AG10803 (cell line): ENCODE measurements around the gene HTT.

Source experiments
- DNase-seq: peaks from one replicate; pipeline ENCODE4 v3.0.0; 2010; ENCODE audit warnings: low read depth
- H3K4me3 ChIP-seq: 2 replicates; pipeline ENCODE4 v1.5.1; 2011; ENCODE audit warnings: mild to moderate bottlenecking, low read length, control low read depth
- TF ChIP-seq, protein P1 (sequence below): conservative IDR thresholded peaks from 2 replicates; pipeline ENCODE4 v1.5.1; 2011; ENCODE audit warnings: mild to moderate bottlenecking, low read length, control low read depth, inconsistent platforms

Gene HTT

DNA sequence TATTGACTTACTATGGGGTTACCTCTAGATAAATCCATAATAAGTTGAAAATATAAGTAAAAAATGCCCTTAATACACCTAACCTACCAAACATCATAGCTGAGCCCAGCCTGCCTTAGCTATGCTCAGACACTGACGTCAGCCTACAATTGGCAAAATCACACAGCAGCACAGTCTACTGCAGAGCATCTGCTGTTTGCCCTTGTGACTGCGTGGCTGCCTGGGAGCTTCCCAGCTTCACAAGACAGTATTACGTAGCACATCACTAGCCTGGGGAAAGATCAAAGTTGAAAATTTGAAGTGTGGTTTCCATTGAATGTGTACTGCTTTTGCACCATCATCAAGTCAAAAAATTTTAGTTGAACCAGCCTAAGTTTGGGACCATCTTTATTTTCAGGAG, 8.9 kb upstream of the HTT start:
- no peak overlapping the region for H3K4me3 ChIP-seq
- TF ChIP-seq, protein P1, sequence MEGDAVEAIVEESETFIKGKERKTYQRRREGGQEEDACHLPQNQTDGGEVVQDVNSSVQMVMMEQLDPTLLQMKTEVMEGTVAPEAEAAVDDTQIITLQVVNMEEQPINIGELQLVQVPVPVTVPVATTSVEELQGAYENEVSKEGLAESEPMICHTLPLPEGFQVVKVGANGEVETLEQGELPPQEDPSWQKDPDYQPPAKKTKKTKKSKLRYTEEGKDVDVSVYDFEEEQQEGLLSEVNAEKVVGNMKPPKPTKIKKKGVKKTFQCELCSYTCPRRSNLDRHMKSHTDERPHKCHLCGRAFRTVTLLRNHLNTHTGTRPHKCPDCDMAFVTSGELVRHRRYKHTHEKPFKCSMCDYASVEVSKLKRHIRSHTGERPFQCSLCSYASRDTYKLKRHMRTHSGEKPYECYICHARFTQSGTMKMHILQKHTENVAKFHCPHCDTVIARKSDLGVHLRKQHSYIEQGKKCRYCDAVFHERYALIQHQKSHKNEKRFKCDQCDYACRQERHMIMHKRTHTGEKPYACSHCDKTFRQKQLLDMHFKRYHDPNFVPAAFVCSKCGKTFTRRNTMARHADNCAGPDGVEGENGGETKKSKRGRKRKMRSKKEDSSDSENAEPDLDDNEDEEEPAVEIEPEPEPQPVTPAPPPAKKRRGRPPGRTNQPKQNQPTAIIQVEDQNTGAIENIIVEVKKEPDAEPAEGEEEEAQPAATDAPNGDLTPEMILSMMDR = no peak
- DNase-seq = no peak

DNA sequence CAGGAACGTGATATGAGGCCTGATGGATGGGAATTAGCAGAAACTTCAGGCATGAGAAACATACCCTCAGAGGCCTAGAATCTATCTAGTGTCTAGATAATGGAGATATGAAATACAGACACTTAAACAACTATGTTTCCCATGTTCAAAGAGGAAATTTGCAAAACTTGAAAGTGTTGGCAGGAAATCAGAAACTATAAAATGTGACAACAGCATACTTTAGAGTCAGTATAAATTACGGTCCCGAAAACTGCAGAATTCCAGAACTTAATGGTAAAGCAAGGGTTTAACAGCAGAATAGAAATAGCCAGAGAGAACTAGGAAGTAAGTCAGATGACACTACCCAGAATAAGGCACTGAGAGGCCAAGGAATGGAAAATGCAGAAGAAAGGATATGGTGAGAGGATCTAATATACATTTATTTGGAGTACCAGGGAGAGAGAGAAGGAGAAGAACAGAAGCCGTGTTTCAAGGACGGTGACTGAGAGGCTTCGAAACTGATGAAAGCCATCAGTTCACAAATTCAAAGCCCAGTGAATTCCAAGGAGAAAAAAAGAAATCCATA, 7.6 kb upstream of the HTT start:
- DNase-seq = no peak
- no peak overlapping the region for H3K4me3 ChIP-seq
- TF ChIP-seq, protein P1 = no peak

DNA sequence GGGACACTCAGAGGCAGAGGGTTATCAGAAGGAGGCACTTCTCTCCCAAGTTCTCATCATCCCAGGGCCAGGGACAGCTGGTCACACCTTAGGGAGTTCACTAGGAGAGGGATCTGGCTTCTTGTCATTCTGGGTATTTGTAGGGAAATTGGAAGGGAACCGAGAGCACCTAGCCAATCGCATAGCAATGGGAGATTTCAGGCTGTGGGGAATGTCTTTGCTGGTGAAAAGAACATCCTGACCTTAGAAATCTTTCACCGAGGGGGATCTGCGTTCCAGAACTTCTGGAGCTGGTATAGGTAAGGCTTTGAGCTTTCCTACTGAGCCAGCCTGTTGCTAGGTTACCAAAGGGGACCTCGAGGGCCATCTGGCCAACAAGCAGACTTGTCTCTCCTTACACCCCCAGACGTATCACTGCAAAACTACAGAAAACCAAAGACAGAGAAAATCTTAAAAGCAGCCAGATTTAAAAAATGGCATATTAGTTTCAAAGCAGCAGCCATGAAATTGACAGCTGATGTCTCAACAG, 6.9 kb upstream of the HTT start:
- TF ChIP-seq, protein P1 = no peak
- no peak for DNase-seq
- no peak overlapping the region for H3K4me3 ChIP-seq

DNA sequence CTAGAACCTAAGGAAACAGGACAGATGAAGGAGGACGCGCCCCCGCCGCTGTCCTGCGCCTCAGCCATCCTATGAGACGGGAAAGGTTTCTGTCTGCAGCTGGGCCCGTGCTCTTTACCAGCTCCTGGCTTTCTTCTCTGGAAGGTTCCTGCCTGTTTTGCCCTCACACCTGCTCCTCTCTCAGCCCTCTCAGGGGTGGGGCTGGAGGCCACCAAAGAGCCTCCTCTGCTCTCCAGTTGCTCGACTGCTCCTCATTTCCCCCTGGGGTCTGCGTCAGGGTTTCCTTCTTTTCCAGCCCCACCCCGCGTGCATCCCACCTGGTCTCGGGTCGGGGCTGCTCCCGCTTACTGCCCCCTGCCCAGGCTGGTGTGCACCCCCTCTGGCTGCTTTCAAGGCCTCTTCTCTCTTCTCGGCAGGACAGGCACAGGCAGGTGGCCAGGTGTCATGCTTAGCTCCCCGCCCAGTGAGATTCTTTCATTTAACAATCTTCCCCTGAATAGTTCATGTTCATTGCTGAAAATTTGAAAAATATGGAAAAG, 4.8 kb upstream of the HTT start:
- TF ChIP-seq, protein P1 = no peak
- H3K4me3 ChIP-seq = no peak overlapping the region
- no peak for DNase-seq

DNA sequence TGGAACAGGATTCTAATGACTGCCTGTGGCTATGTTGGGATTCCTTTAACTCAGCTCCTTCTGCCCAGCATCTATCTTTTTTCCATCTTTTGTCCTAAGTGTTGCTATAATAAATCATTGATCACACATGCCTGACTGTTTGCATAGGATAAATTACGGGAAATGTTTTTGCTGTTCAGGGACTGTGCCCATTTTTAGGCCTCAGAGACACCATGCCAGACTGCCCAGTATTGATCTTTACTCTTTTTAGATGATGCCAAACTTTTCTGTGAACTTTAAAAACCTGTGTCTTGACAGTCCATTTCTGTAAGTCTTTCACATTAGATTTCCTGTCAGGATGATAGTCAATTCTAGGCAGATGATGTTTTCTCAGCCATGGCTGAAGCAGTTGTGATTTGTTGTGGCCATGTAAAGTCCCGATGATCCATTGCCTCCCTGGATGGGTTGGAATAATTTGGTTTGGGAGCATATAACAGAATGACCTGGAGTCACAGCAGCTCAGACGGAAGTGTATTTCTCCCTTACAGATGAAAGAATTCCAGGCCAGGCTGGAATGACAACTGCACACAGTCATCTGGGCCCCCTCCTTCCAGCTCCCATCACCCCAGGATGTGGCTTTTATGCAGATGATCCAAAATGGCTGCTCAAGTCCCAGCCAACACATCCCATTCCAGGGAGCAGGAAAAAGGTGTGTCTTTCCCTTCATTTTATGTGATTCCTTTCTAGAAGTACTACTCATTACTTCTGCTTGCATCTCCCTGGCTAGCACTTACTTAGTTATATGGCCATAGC, 3.6 kb upstream of the HTT start:
- TF ChIP-seq, protein P1 = no peak
- DNase-seq = peak; percentile 62
- no peak overlapping the region for H3K4me3 ChIP-seq

DNA sequence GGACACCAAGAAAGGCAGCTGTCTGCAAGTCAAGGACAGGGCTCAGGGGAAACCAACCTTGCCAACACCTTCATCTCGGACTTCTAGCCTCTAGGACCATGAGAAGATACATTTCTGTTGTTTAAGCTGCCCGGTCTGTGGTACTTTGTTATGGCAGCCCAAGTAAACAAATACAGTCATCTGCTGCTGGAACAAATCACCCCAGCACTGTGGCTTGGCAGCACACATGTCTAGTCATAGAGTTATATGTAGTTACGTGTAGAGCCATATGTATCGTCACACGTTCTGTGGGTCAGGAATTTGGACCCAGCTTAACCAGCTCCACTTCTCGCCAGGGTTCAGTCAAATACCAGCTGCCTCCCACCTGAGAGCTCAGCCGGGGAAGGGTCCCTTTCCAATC, 2.7 kb upstream of the HTT start:
- DNase-seq = peak; percentile 57
- TF ChIP-seq, protein P1 = no peak
- H3K4me3 ChIP-seq = no peak overlapping the region
